PFSK-1 (cell line): ENCODE results near the gene ROBO1.

ENCODE experiments used
- FOXP2 ChIP-seq: optimal IDR thresholded peaks from 2 replicates; pipeline ENCODE3; 2011; ENCODE audit warnings: borderline replicate concordance, control low read depth, inconsistent platforms; ENCODE audit not compliant: insufficient read depth; ENCODE audit errors: extremely low read length, extremely low read depth
- POLR2AphosphoS5 ChIP-seq: IDR thresholded peaks from 2 replicates; pipeline ENCODE4 v1.6.1; 2012; ENCODE audit warnings: low read depth, mild to moderate bottlenecking, control low read depth, low read length, moderate library complexity
- SIN3A ChIP-seq: IDR thresholded peaks from 2 replicates; pipeline ENCODE4 v1.6.1; 2012; ENCODE audit warnings: mild to moderate bottlenecking, low read length, moderate library complexity, borderline replicate concordance; ENCODE audit not compliant: insufficient read depth
- TAF1 ChIP-seq: IDR thresholded peaks from 2 replicates; pipeline ENCODE4 v1.6.1; 2012; ENCODE audit warnings: low read length, control low read depth, borderline replicate concordance; ENCODE audit not compliant: insufficient read depth
- TF ChIP-seq, protein P1 (sequence below), 2 experiments: IDR thresholded peaks; 2 replicates each; pipeline versions ENCODE4 v1.6.1 to v1.8.0; 2011 to 2012; ENCODE audit warnings: low read depth in 2 of 2, low read length in 2 of 2, control low read depth in 1 of 2, inconsistent platforms in 1 of 2, mild to moderate bottlenecking in 1 of 2, moderate library complexity in 1 of 2; ENCODE audit not compliant: insufficient read depth in 1 of 2

Gene ROBO1

DNA sequence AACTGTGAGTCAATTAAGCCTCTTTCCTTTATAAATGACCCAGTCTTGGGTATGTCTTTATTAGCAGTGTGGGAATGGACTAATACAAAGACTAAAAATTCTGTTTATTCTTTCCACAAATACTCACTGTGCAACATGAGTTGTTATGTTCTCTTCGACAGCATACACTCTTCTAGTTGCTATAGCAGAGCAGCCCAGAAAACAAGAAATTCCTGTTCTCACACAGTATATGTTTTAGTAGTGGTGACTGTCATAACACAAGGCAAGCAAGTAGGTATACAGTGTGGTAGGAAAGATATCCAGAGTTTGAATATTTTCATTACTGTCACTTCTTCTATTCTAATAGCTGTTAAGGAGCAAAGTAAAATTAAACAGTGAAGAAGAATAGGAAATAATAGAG, 453.3 kb downstream of the ROBO1 start:
- TF ChIP-seq TAF1 (no peak), SIN3A (no peak)

DNA sequence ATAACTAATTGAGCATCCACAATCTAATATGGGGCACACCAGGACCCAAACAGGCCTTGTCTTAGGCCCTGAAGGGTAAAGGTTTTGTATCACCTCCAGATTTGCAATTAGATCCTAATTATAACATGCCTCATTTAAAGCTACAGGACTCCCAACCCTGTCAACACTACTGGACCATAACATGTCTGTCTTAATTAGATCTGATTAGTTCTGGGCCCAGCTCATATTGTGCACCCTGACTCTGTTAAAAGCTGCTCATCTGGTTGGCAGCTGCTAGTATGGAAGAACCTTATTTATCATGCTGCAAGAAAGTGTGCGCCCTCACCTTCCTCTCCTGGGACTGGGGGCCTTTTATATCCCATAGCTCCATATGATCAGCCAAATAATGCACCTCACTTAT, 457.8 kb downstream of the ROBO1 start:
- no peak for TF ChIP-seq FOXP2
- TF ChIP-seq, protein P1, sequence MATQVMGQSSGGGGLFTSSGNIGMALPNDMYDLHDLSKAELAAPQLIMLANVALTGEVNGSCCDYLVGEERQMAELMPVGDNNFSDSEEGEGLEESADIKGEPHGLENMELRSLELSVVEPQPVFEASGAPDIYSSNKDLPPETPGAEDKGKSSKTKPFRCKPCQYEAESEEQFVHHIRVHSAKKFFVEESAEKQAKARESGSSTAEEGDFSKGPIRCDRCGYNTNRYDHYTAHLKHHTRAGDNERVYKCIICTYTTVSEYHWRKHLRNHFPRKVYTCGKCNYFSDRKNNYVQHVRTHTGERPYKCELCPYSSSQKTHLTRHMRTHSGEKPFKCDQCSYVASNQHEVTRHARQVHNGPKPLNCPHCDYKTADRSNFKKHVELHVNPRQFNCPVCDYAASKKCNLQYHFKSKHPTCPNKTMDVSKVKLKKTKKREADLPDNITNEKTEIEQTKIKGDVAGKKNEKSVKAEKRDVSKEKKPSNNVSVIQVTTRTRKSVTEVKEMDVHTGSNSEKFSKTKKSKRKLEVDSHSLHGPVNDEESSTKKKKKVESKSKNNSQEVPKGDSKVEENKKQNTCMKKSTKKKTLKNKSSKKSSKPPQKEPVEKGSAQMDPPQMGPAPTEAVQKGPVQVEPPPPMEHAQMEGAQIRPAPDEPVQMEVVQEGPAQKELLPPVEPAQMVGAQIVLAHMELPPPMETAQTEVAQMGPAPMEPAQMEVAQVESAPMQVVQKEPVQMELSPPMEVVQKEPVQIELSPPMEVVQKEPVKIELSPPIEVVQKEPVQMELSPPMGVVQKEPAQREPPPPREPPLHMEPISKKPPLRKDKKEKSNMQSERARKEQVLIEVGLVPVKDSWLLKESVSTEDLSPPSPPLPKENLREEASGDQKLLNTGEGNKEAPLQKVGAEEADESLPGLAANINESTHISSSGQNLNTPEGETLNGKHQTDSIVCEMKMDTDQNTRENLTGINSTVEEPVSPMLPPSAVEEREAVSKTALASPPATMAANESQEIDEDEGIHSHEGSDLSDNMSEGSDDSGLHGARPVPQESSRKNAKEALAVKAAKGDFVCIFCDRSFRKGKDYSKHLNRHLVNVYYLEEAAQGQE (IDR thresholded peaks at IDR 0.05; ENCODE audit: insufficient read depth in 1 of 2, low read depth in 2 of 2, low read length in 2 of 2) = no peak
- TF ChIP-seq SIN3A = no peak
- TF ChIP-seq POLR2AphosphoS5 = no peak

DNA sequence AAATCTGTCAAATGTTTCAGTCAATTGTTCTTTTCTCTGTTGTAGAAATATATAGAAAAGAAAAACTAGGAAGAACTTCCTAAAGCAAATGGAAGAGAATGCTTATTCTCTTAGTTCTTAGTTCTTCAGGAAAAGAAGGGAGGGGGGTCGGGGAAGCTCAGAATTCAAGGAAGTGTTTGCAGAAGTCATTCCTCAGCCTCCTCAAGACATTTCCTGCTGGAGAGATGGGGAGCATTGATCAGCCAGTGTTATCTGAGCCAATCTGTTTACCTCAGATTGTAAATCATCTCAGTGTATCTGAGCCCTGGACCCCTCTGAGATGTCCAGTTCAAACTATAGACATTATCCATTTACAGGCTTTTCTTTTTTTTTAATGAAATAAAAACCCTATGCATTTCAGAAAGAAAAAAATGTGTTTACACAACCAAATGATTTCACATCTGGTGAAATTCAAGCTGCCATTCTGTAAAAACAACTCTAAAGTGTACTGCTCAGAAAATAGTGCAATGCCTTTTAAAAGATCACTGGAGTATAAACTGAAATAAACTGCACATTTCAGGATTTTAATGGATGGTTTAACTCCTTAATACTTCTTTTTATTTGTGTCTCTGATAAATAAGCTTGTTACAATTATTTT, 460.7 kb downstream of the ROBO1 start:
- TF ChIP-seq POLR2AphosphoS5 = no peak
- TF ChIP-seq SIN3A = no peak
- TF ChIP-seq, protein P1 (IDR thresholded peaks at IDR 0.05; ENCODE audit: insufficient read depth in 1 of 2, low read depth in 2 of 2, low read length in 2 of 2) = no peak
- TF ChIP-seq TAF1 = no peak
- no peak for TF ChIP-seq FOXP2

- TF ChIP-seq SIN3A = peak; percentile 24; the same call in 1 of the 2 replicates
- TF ChIP-seq FOXP2 = no peak
Measured at GRCh38 chr3:79297245-79297960, 470.4 kb downstream of the ROBO1 start.

DNA sequence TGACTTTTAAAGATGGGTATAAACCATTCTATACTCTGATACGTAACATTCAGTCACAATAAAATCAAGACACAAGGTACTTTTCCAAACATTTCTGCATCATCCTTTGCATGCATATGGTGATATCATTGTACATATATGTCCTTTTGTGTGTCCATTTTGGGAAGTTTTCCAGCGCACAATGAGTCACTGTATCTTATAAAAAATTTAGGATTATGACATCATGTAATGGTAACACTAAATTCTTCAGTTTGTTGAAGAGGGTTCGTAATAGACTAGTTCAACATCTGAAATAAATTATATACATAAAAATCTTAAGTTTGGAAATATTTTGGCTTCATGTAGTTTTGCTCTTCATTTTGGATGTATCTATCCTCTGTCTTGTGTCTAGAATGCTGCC, 480.9 kb downstream of the ROBO1 start:
- TF ChIP-seq POLR2AphosphoS5 = no peak
- TF ChIP-seq FOXP2 = no peak
- TF ChIP-seq SIN3A = no peak
- no peak for TF ChIP-seq TAF1
- TF ChIP-seq, protein P1 (IDR thresholded peaks at IDR 0.05; ENCODE audit: insufficient read depth in 1 of 2, low read depth in 2 of 2, low read length in 2 of 2) = no peak

DNA sequence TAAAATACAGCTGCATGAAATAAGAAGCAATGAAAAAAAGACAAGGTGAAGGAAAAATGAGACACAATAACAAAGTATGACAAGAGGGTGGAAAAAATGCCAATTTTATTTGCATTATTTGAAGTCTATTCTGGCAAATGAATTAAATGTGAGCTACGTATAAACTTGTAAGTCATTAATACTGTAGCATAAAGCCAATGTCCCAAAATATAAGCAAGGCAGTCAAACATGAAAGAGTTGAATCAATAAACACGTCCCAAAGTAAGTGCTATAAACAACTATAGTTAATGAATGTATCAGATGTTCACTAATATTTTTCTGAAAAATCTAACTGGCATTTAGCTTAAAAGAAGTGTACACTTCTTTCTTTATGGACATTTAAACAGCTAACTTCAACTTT, 481.9 kb downstream of the ROBO1 start:
- TF ChIP-seq, protein P1 (IDR thresholded peaks at IDR 0.05; ENCODE audit: insufficient read depth in 1 of 2, low read depth in 2 of 2, low read length in 2 of 2) = no peak
- no peak for TF ChIP-seq FOXP2
- TF ChIP-seq POLR2AphosphoS5 = no peak
